H9 (cell line): ENCODE data around the gene SHROOM1. TPM values are rescaled to one million over a fixed set of nuclear protein-coding genes. Genes with fewer than 3 reads are reported as not detected.

Experiments used
- DNase-seq: peaks from one replicate; pipeline ENCODE4 v3.0.0-alpha.2; 2017
- H2AFZ ChIP-seq: one replicate; pipeline ENCODE4 v1.6.1; 2013; ENCODE audit warnings: mild to moderate bottlenecking, low read length, control low read depth, moderate library complexity
- H2AK5ac ChIP-seq: 2 replicates; pipeline ENCODE4 v1.6.1; 2013; ENCODE audit warnings: low read length, control low read depth, mixed read lengths; ENCODE audit not compliant: insufficient read length
- H2BK120ac ChIP-seq: one replicate; pipeline ENCODE4 v1.6.1; 2013; ENCODE audit warnings: low read depth, mild to moderate bottlenecking, low read length, control low read depth, inconsistent platforms; ENCODE audit not compliant: poor library complexity, severe bottlenecking
- H2BK12ac ChIP-seq: 2 replicates; pipeline ENCODE4 v1.6.1; 2013; ENCODE audit warnings: low read length, control low read depth, mixed read lengths, low read depth; ENCODE audit not compliant: insufficient read length
- H2BK15ac ChIP-seq: 2 replicates; pipeline ENCODE4 v1.6.1; 2013; ENCODE audit warnings: low read depth, low read length, control low read depth
- H2BK20ac ChIP-seq: one replicate; pipeline ENCODE4 v1.6.1; 2013; ENCODE audit warnings: low read depth, mild to moderate bottlenecking, low read length, control low read depth, inconsistent platforms; ENCODE audit not compliant: poor library complexity, severe bottlenecking
- H2BK5ac ChIP-seq: 2 replicates; pipeline ENCODE4 v1.6.1; 2013; ENCODE audit warnings: low read length, control low read depth, mixed read lengths; ENCODE audit not compliant: insufficient read length
- H3K14ac ChIP-seq: 2 replicates; pipeline ENCODE4 v1.6.1; 2013; ENCODE audit warnings: low read length, control low read depth; ENCODE audit not compliant: insufficient read depth
- H3K18ac ChIP-seq: 2 replicates; pipeline ENCODE4 v1.6.1; 2013; ENCODE audit warnings: low read depth, mild to moderate bottlenecking, mixed read lengths, low read length, control low read depth; ENCODE audit not compliant: insufficient read length
- H3K23ac ChIP-seq: 2 replicates; pipeline ENCODE4 v1.6.1; 2013; ENCODE audit warnings: low read length, control low read depth, mixed read lengths, low read depth; ENCODE audit not compliant: insufficient read length
- H3K23me2 ChIP-seq: 2 replicates; pipeline ENCODE4 v1.6.1; 2013; ENCODE audit warnings: low read depth, mild to moderate bottlenecking, mixed read lengths, low read length, control low read depth; ENCODE audit not compliant: insufficient read length, poor library complexity, severe bottlenecking
- H3K27ac ChIP-seq: 2 replicates; pipeline ENCODE4 v1.5.1; 2013; ENCODE audit warnings: low read length, control low read depth, mixed read lengths, low read depth; ENCODE audit not compliant: insufficient read length
- H3K27me3 ChIP-seq: 2 replicates; pipeline ENCODE4 v1.6.1; 2013; ENCODE audit warnings: low read length, control low read depth, inconsistent platforms; ENCODE audit not compliant: insufficient read depth
- H3K4ac ChIP-seq: 2 replicates; pipeline ENCODE4 v1.6.1; 2013; ENCODE audit warnings: low read depth, mild to moderate bottlenecking, control low read depth, inconsistent platforms, low read length, moderate library complexity
- H3K4me1 ChIP-seq: 2 replicates; pipeline ENCODE4 v1.6.1; 2013; ENCODE audit warnings: low read length, control low read depth, inconsistent platforms; ENCODE audit not compliant: insufficient read depth
- H3K4me2 ChIP-seq: 2 replicates; pipeline ENCODE4 v1.6.1; 2013; ENCODE audit warnings: low read length, control low read depth, mixed read lengths; ENCODE audit not compliant: insufficient read length, insufficient read depth
- H3K56ac ChIP-seq: 2 replicates; pipeline ENCODE4 v1.6.1; 2013; ENCODE audit warnings: low read depth, mild to moderate bottlenecking, mixed read lengths, low read length, control low read depth; ENCODE audit not compliant: insufficient read length
- H3K79me1 ChIP-seq: 2 replicates; pipeline ENCODE4 v1.6.1; 2013; ENCODE audit warnings: low read depth, mild to moderate bottlenecking, moderate library complexity, low read length, control low read depth, inconsistent platforms; ENCODE audit not compliant: insufficient read depth, poor library complexity, severe bottlenecking
- H3K79me2 ChIP-seq: 2 replicates; pipeline ENCODE4 v1.6.1; 2013; ENCODE audit warnings: low read length, control low read depth, inconsistent platforms; ENCODE audit not compliant: insufficient read depth
- H3K9ac ChIP-seq: 2 replicates; pipeline ENCODE4 v1.6.1; 2013; ENCODE audit warnings: low read length, control low read depth, mixed read lengths; ENCODE audit not compliant: insufficient read length; ENCODE audit errors: extremely low read depth
- H3K9me3 ChIP-seq: one replicate; pipeline ENCODE4 v1.6.1; 2013; ENCODE audit warnings: low read depth, low read length, inconsistent platforms; ENCODE audit not compliant: control insufficient read depth
- H3T11ph ChIP-seq: one replicate; pipeline ENCODE4 v1.6.1; 2013; ENCODE audit warnings: mild to moderate bottlenecking, low read length, control low read depth, inconsistent platforms
- H4K20me1 ChIP-seq: one replicate; pipeline ENCODE4 v1.6.1; 2013; ENCODE audit not compliant: control insufficient read depth, insufficient read length, insufficient read depth
- H4K5ac ChIP-seq: 2 replicates; pipeline ENCODE4 v1.6.1; 2013; ENCODE audit warnings: low read depth, mild to moderate bottlenecking, mixed read lengths, low read length, control low read depth; ENCODE audit not compliant: insufficient read length
- H4K8ac ChIP-seq: replicated peaks from 2 replicates; pipeline ENCODE4 v1.6.1; 2013; ENCODE audit warnings: low read length, control low read depth, mixed read lengths, low read depth; ENCODE audit not compliant: insufficient read length
- H4K91ac ChIP-seq: 2 replicates; pipeline ENCODE4 v1.6.1; 2013; ENCODE audit warnings: low read depth, mild to moderate bottlenecking, moderate library complexity, mixed read lengths, low read length, control low read depth; ENCODE audit not compliant: insufficient read length
- H3K27ac Mint-ChIP-seq, 3 experiments: 2 replicates in 2 of 3; 3 replicates in 1 of 3; pipeline ENCODE4 v1.8.0; 2020 to 2021; ENCODE audit warnings: mixed read lengths in 3 of 3, mild to moderate bottlenecking in 1 of 3, moderate library complexity in 1 of 3
- H3K27me3 Mint-ChIP-seq: 2 replicates; pipeline ENCODE4 v1.8.0; 2021; ENCODE audit warnings: low read depth, mild to moderate bottlenecking, moderate library complexity, mixed read lengths
- H3K36me3 Mint-ChIP-seq, 3 experiments: 2 replicates in 2 of 3; 3 replicates in 1 of 3; pipeline ENCODE4 v1.8.0; 2020 to 2021; ENCODE audit warnings: low read depth in 3 of 3, mixed read lengths in 3 of 3; ENCODE audit not compliant: insufficient read depth in 1 of 3
- H3K4me1 Mint-ChIP-seq, 2 experiments: 2 replicates each; pipeline ENCODE4 v1.8.0; 2020; ENCODE audit warnings: mixed read lengths in 2 of 2
- H3K4me3 Mint-ChIP-seq, 2 experiments: 2 replicates in 1 of 2; 3 replicates in 1 of 2; pipeline ENCODE4 v1.8.0; 2020 to 2021; ENCODE audit warnings: mild to moderate bottlenecking in 2 of 2, mixed read lengths in 2 of 2, moderate library complexity in 1 of 2
- H3K9me3 Mint-ChIP-seq, 2 experiments: 2 replicates in 1 of 2; 3 replicates in 1 of 2; pipeline ENCODE4 v1.8.0; 2020; ENCODE audit warnings: mild to moderate bottlenecking in 2 of 2, mixed read lengths in 2 of 2, moderate library complexity in 1 of 2
- WGBS: extraction: QIAGEN DNeasy Blood & Tissue Kit; methylation state at CpG from one replicate; pipeline ENCODE4 v1.1.7; 2013; ENCODE audit warnings: missing lambda C conversion rate, low lambda C conversion rate, mixed read lengths; ENCODE audit not compliant: insufficient read length; ENCODE audit errors: extremely low coverage; 5-methylcytosine and 5-hydroxymethylcytosine counted together
- total RNA-seq: library from RNA; stranded (reverse); gene quantifications from 2 replicates; pipeline ENCODE4 v1.2.1, GENCODE V29; 2021
- TF ChIP-seq, protein P1 (sequence below): fragments of 200-600 bp; sonication (generic); conservative IDR thresholded peaks from 3 replicates; pipeline ENCODE4 v1.8.0; 2021; ENCODE audit warnings: antibody characterized with exemption, mild to moderate bottlenecking

Gene SHROOM1
- total RNA-seq, 1 experiment from 2014 or later = 7.0 TPM

- no peak overlapping the region for H3K4me3 Mint-ChIP-seq
- Histone ChIP-seq H2AFZ (no peak overlapping the region), H3K23me2 (no peaks in the 10 kb centered on the region), H3K79me2 (no peaks in the 10 kb centered on the region; the same call in 1 of the 2 replicates), H3K23ac (no peak overlapping the region), H3K18ac (no peak overlapping the region), H2AK5ac (no peak overlapping the region), H3K4me1 (no peaks in the 10 kb centered on the region), H4K5ac (no peak overlapping the region), H2BK20ac (no peak overlapping the region), H3K14ac (no peak overlapping the region), H2BK15ac (no peak overlapping the region), H2BK5ac (no peak overlapping the region), H4K91ac (no peak overlapping the region), H3K27me3 (no peaks in the 10 kb centered on the region), H2BK120ac (no peak overlapping the region), H3K9me3 (no peaks in the 10 kb centered on the region), H3K56ac (no peak overlapping the region), H2BK12ac (no peak overlapping the region), H3K4me2 (no peak overlapping the region), H4K8ac (no peak overlapping the region), H3K79me1 (no peaks in the 10 kb centered on the region), H3K4ac (no peak overlapping the region), H3T11ph (no peak overlapping the region), H3K27ac (no peak overlapping the region), H4K20me1 (no peaks in the 10 kb centered on the region), H3K9ac (no peak overlapping the region)
- no CpG with 5 or more reads among the region's 2 CpGs for WGBS
- H3K27ac Mint-ChIP-seq = no peak overlapping the region
- H3K4me1 Mint-ChIP-seq = no peaks in the 10 kb centered on the region
- H3K9me3 Mint-ChIP-seq = no peaks in the 10 kb centered on the region
- H3K27me3 Mint-ChIP-seq = peaks cover 25% of the 10 kb centered on the region
- DNase-seq = no peak
- H3K36me3 Mint-ChIP-seq = no peaks in the 10 kb centered on the region
- TF ChIP-seq, protein P1, sequence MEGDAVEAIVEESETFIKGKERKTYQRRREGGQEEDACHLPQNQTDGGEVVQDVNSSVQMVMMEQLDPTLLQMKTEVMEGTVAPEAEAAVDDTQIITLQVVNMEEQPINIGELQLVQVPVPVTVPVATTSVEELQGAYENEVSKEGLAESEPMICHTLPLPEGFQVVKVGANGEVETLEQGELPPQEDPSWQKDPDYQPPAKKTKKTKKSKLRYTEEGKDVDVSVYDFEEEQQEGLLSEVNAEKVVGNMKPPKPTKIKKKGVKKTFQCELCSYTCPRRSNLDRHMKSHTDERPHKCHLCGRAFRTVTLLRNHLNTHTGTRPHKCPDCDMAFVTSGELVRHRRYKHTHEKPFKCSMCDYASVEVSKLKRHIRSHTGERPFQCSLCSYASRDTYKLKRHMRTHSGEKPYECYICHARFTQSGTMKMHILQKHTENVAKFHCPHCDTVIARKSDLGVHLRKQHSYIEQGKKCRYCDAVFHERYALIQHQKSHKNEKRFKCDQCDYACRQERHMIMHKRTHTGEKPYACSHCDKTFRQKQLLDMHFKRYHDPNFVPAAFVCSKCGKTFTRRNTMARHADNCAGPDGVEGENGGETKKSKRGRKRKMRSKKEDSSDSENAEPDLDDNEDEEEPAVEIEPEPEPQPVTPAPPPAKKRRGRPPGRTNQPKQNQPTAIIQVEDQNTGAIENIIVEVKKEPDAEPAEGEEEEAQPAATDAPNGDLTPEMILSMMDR = no peak
Measured at GRCh38 chr5:132800545-132800944, 29.9 kb downstream of the SHROOM1 start.
